Right forelimb (tissue), 1 donor: Measurements from ENCODE around the gene HJURP.
A peak's percentile ranks its signal among the peaks of the same experiment; 100 is the strongest.

Experiments
- DNase-seq: peaks from one replicate; pipeline ENCODE4 v3.0.0-alpha.2; 2018

HJURP gene

GRCh38 chr2:233830111-233830802 is 24.1 kb downstream of the HJURP start:
- peak; percentile 32 for DNase-seq

GRCh38 chr2:233829193-233830110 is 24.9 kb downstream of the HJURP start:
- peak; percentile 23 for DNase-seq

GRCh38 chr2:233828546-233829192 is 25.7 kb downstream of the HJURP start:
- DNase-seq, result no peak

- DNase-seq, result peak; percentile 11
These were observed 30.0 kb downstream of the HJURP start for GRCh38 chr2:233824373-233824772.

GRCh38 chr2:233823731-233824121 is 30.6 kb downstream of the HJURP start:
- peak; percentile 2 for DNase-seq

GRCh38 chr2:233822781-233823730 is 31.3 kb downstream of the HJURP start:
- DNase-seq, result peak; percentile 33

GRCh38 chr2:233822101-233822771 is 32.1 kb downstream of the HJURP start:
- peak; percentile 11 for DNase-seq

- DNase-seq, result peak; percentile 19
These were observed 32.6 kb downstream of the HJURP start for GRCh38 chr2:233821709-233822100.

GRCh38 chr2:233821196-233821595 is 33.1 kb downstream of the HJURP start:
- peak; percentile 16 for DNase-seq

- peak; percentile 21 for DNase-seq
These were observed 33.6 kb downstream of the HJURP start for GRCh38 chr2:233820774-233821105.

- DNase-seq, result peak; percentile 20
These were observed 34.2 kb downstream of the HJURP start for GRCh38 chr2:233819884-233820773.

GRCh38 chr2:233818639-233819621 is 35.4 kb downstream of the HJURP start:
- peak; percentile 22 for DNase-seq

- no peak for DNase-seq
These were observed 36.2 kb downstream of the HJURP start for GRCh38 chr2:233817995-233818638.

- DNase-seq, result peak; percentile 28
These were observed 36.9 kb downstream of the HJURP start for GRCh38 chr2:233817361-233817911.

GRCh38 chr2:233816771-233817170 is 37.6 kb downstream of the HJURP start:
- DNase-seq, result peak; percentile 34

GRCh38 chr2:233816334-233816733 is 38.0 kb downstream of the HJURP start:
- DNase-seq, result peak; percentile 7

GRCh38 chr2:233815861-233816260 is 38.5 kb downstream of the HJURP start:
- DNase-seq, result no peak

GRCh38 chr2:233814056-233814835 is 40.1 kb downstream of the HJURP start:
- peak; percentile 34 for DNase-seq
